ENCODE results near the gene STK39.

The STK39 gene

GRCh38 chr2:168241746-168242145, 5.6 kb downstream of the STK39 start:
- no peak for DNase-seq

- DNase-seq = no peak
Observed at GRCh38 chr2:168241208-168241607, 6.2 kb downstream of the STK39 start.

- no peak for DNase-seq
Observed at GRCh38 chr2:168239281-168239680, 8.1 kb downstream of the STK39 start.

GRCh38 chr2:168237741-168238140, 9.7 kb downstream of the STK39 start:
- DNase-seq = no peak

- DNase-seq = no peak
Observed at GRCh38 chr2:168234407-168235085, 12.8 kb downstream of the STK39 start.

GRCh38 chr2:168233726-168234406, 13.5 kb downstream of the STK39 start:
- no peak for DNase-seq

GRCh38 chr2:168233166-168233565, 14.2 kb downstream of the STK39 start:
- no peak for DNase-seq

- DNase-seq = no peak
Observed at GRCh38 chr2:168231609-168232241, 15.7 kb downstream of the STK39 start.

- no peak for DNase-seq
Observed at GRCh38 chr2:168230389-168230788, 17.0 kb downstream of the STK39 start.

GRCh38 chr2:168224346-168224745, 23.0 kb downstream of the STK39 start:
- no peak for DNase-seq

GRCh38 chr2:168222088-168222487, 25.3 kb downstream of the STK39 start:
- no peak for DNase-seq

GRCh38 chr2:168220965-168221819, 26.2 kb downstream of the STK39 start:
- no peak for DNase-seq

GRCh38 chr2:168217920-168218319, 29.5 kb downstream of the STK39 start:
- no peak for DNase-seq

- no peak for DNase-seq
Observed at GRCh38 chr2:168216351-168217005, 30.9 kb downstream of the STK39 start.

- no peak for DNase-seq
Observed at GRCh38 chr2:168215813-168216212, 31.6 kb downstream of the STK39 start.

GRCh38 chr2:168212866-168213265, 34.5 kb downstream of the STK39 start:
- DNase-seq = no peak

- DNase-seq = no peak
Observed at GRCh38 chr2:168212167-168212566, 35.2 kb downstream of the STK39 start.

GRCh38 chr2:168211664-168212163, 35.7 kb downstream of the STK39 start:
- DNase-seq = no peak

- no peak for DNase-seq
Observed at GRCh38 chr2:168210895-168211570, 36.4 kb downstream of the STK39 start.

- DNase-seq = no peak
Observed at GRCh38 chr2:168210216-168210894, 37.0 kb downstream of the STK39 start.

GRCh38 chr2:168208652-168209051, 38.7 kb downstream of the STK39 start:
- no peak for DNase-seq
